HEK293 (cell line): ENCODE results near the gene ANO3.

Source experiments
- KLF1 ChIP-seq: fragments of 450-650 bp; formaldehyde crosslinking; IDR thresholded peaks from 2 replicates; pipeline ENCODE4 v1.5.1; 2016; ENCODE audit warnings: missing biosample characterization, missing genetic modification characterization
- REST ChIP-seq: fragments of 450-650 bp; formaldehyde crosslinking; IDR thresholded peaks from 2 replicates; pipeline ENCODE4 v1.5.1; 2016; ENCODE audit warnings: missing biosample characterization, missing genetic modification characterization

- TF ChIP-seq REST (tag by site-specific recombination) (no peak), KLF1 (no peak)
Measured at GRCh38 chr11:26297189-26297975, 34.5 kb upstream of the ANO3 start.
